ENCODE measurements around the gene CHST3. TPM values are rescaled to one million over a fixed set of nuclear protein-coding genes. Genes with fewer than 3 reads are reported as not detected.
A peak's percentile ranks its signal among the peaks of the same experiment; 100 is the strongest.

The CHST3 gene
- polyA plus RNA-seq, 1 experiment = 20.9 TPM

- ChIA-PET POLR2A (interaction anchor here (1.1 kb wide), 1 partner anchor 11 kb away, joined by 4 read pairs; no protein-coding TSS in a partner anchor), CTCF (interaction anchor here (0.8 to 2.6 kb wide), 7 partner anchors 11 to 102 kb away, joined by 3 to 11 read pairs (median 4); no protein-coding TSS in a partner anchor)
- no peak for TF ChIP-seq CTCF (IDR thresholded peaks at IDR 0.05; ENCODE audit: insufficient read depth, low read depth, low read length)
- DNase-seq (ENCODE audit: low read depth) = peak; percentile 51
- H3K27me3 ChIP-seq (ENCODE audit: control insufficient read depth, insufficient read depth, low read length) = no peaks in the 10 kb centered on the region
- no peak overlapping the region for H3K4me3 ChIP-seq (ENCODE audit: low read depth, low read length)
- H3K36me3 ChIP-seq (ENCODE audit: control insufficient read depth, insufficient read depth, low read length) = no peaks in the 10 kb centered on the region; the same call in none of the 2 replicates
These were observed 34.6 kb downstream of the CHST3 start for GRCh38 chr10:71998840-71999194.

- POLR2A ChIA-PET = interaction anchor here (1.1 kb wide), 1 partner anchor 11 kb away, joined by 4 read pairs; no protein-coding TSS in a partner anchor
- H3K36me3 ChIP-seq (ENCODE audit: control insufficient read depth, insufficient read depth, low read length) = no peaks in the 10 kb centered on the region; the same call in none of the 2 replicates
- H3K27me3 ChIP-seq (ENCODE audit: control insufficient read depth, insufficient read depth, low read length) = no peaks in the 10 kb centered on the region
- TF ChIP-seq CTCF (IDR thresholded peaks at IDR 0.05; ENCODE audit: insufficient read depth, low read depth, low read length) = no peak
- DNase-seq (ENCODE audit: low read depth) = peak; percentile 62
- CTCF ChIA-PET = interaction anchor here (0.8 to 2.6 kb wide), 6 partner anchors 10 to 103 kb away, joined by 3 to 11 read pairs (median 4); no protein-coding TSS in a partner anchor
- H3K4me3 ChIP-seq (ENCODE audit: low read depth, low read length) = no peak overlapping the region; the same call in 1 of the 2 replicates
These were observed 35.3 kb downstream of the CHST3 start for GRCh38 chr10:71999360-72000072.

GRCh38 chr10:72000073-72001032 is 36.2 kb downstream of the CHST3 start:
- ChIA-PET CTCF (interaction anchor here (0.8 to 2.6 kb wide), 4 partner anchors 9 to 48 kb away, joined by 3 to 11 read pairs (median 6); no protein-coding TSS in a partner anchor), POLR2A (no interaction called here)
- DNase-seq (ENCODE audit: low read depth) = no peak
- no peak for TF ChIP-seq CTCF (IDR thresholded peaks at IDR 0.05; ENCODE audit: insufficient read depth, low read depth, low read length)
- Histone ChIP-seq H3K4me3 (ENCODE audit: low read depth, low read length) (no peak overlapping the region), H3K36me3 (ENCODE audit: control insufficient read depth, insufficient read depth, low read length) (no peaks in the 10 kb centered on the region; the same call in none of the 2 replicates), H3K27me3 (ENCODE audit: control insufficient read depth, insufficient read depth, low read length) (no peaks in the 10 kb centered on the region)

- POLR2A ChIA-PET = no interaction called here
- Histone ChIP-seq H3K27me3 (ENCODE audit: control insufficient read depth, insufficient read depth, low read length) (no peaks in the 10 kb centered on the region), H3K4me3 (ENCODE audit: low read depth, low read length) (no peak overlapping the region), H3K36me3 (ENCODE audit: control insufficient read depth, insufficient read depth, low read length) (peaks cover 2% of the 10 kb centered on the region)
- CTCF ChIA-PET = interaction anchor here (0.9 to 2.6 kb wide), 4 partner anchors 42 to 48 kb away, joined by 3 to 11 read pairs (median 6); no protein-coding TSS in a partner anchor
- no peak for TF ChIP-seq CTCF (IDR thresholded peaks at IDR 0.05; ENCODE audit: insufficient read depth, low read depth, low read length)
- no peak for DNase-seq (ENCODE audit: low read depth)
These were observed 36.8 kb downstream of the CHST3 start for GRCh38 chr10:72001033-72001395.
